PC-9 (cell line): ENCODE data around the gene MYH11. TPM values are rescaled to one million over a fixed set of nuclear protein-coding genes. Genes with fewer than 3 reads are reported as not detected.
"Not testable (repeated sequence)": the region's sequence is repeated elsewhere in the genome, so short reads cannot be mapped to it uniquely, and the experiment has no call there.

Source experiments
- BruUV-seq: library from RNA; stranded (reverse); fragments of 400-500 nt; replicated peaks from 2 replicates; lab custom pipeline; 2021; lab: Mats Ljungman, UMichigan
- CTCF ChIA-PET: fragments of 300-600 bp; sonication (Branson Sonifier 250); formaldehyde crosslinking; loops from one replicate; lab custom pipeline; 2022; ENCODE audit warnings: antibody characterized with exemption; lab: Charles Lee
- POLR2A ChIA-PET: fragments of 300-600 bp; sonication (Branson Sonifier 250); formaldehyde crosslinking; loops from one replicate; lab custom pipeline; 2022; ENCODE audit warnings: antibody characterized with exemption; ENCODE audit not compliant: unreplicated experiment; lab: Charles Lee
- DNase-seq, 2 experiments: peaks; one replicate each; pipeline versions ENCODE4 v3.0.0 to v3.0.0-alpha.2; 2015 to 2022; ENCODE audit warnings: mixed read lengths in 1 of 2
- H2AFZ ChIP-seq: fragments of 200-600 bp; sonication (generic); 2 replicates; pipeline ENCODE4 v1.8.1; 2017; ENCODE audit warnings: antibody characterized with exemption
- H3F3A ChIP-seq: fragments of 200-600 bp; sonication (generic); 2 replicates; pipeline ENCODE4 v1.8.1; 2017; ENCODE audit warnings: antibody characterized with exemption, mild to moderate bottlenecking, low read depth; ENCODE audit not compliant: insufficient read depth
- H3K27ac ChIP-seq: fragments of 200-600 bp; sonication (generic); 2 replicates; pipeline ENCODE4 v1.6.1; 2016; ENCODE audit warnings: mixed run types
- H3K27me3 ChIP-seq: fragments of 200-600 bp; sonication (generic); 2 replicates; pipeline ENCODE4 v1.6.1; 2016; ENCODE audit warnings: low read depth, mixed run types; ENCODE audit not compliant: insufficient read depth
- H3K36me3 ChIP-seq: fragments of 200-600 bp; sonication (generic); 2 replicates; pipeline ENCODE4 v1.6.1; 2016; ENCODE audit warnings: low read depth, mixed run types
- H3K4me1 ChIP-seq: fragments of 200-600 bp; sonication (generic); replicated peaks from 2 replicates; pipeline ENCODE4 v1.6.1; 2016; ENCODE audit warnings: mixed run types; ENCODE audit not compliant: insufficient read depth
- H3K4me2 ChIP-seq: fragments of 200-600 bp; sonication (generic); 2 replicates; pipeline ENCODE4 v1.6.1; 2017; ENCODE audit warnings: mixed run types
- H3K4me3 ChIP-seq: fragments of 200-600 bp; sonication (generic); 2 replicates; pipeline ENCODE4 v1.6.1; 2016; ENCODE audit warnings: mixed run types
- H3K79me2 ChIP-seq: fragments of 200-600 bp; sonication (generic); 2 replicates; pipeline ENCODE4 v1.6.1; 2017; ENCODE audit warnings: low read depth, mixed run types
- H3K9me2 ChIP-seq: fragments of 200-600 bp; sonication (generic); 2 replicates; pipeline ENCODE4 v1.8.1; 2017; ENCODE audit warnings: mild to moderate bottlenecking; ENCODE audit not compliant: insufficient read depth
- H3K9me3 ChIP-seq: fragments of 200-600 bp; sonication (generic); 2 replicates; pipeline ENCODE4 v1.8.1; 2016; ENCODE audit warnings: low read depth; ENCODE audit not compliant: insufficient read depth
- H4K20me1 ChIP-seq: fragments of 200-600 bp; sonication (generic); 2 replicates; pipeline ENCODE4 v1.8.1; 2017; ENCODE audit not compliant: insufficient read depth
- CTCF ChIP-seq: fragments of 200-600 bp; sonication (generic); conservative IDR thresholded peaks from 2 replicates; pipeline ENCODE4 v1.6.1; 2017; ENCODE audit warnings: mixed run types, antibody characterized with exemption, mild to moderate bottlenecking, moderate library complexity
- EZH2 ChIP-seq: fragments of 200-600 bp; sonication (generic); IDR thresholded peaks from 2 replicates; pipeline ENCODE4 v1.8.0; 2017; ENCODE audit warnings: antibody characterized with exemption, low read depth
- intact Hi-C: fragments of 100-400 bp; cut with micrococcal nuclease; formaldehyde crosslinking; loops from one replicate; pipeline ENCODE4 v1.10.0; 2022; ENCODE audit not compliant: unreplicated experiment
- total RNA-seq: library from RNA; stranded (reverse); gene quantifications from 2 replicates; pipeline ENCODE4 v1.2.3, GENCODE V29; 2021

MYH11 gene
- total RNA-seq, 1 experiment from 2014 or later = 0.11 TPM

DNA sequence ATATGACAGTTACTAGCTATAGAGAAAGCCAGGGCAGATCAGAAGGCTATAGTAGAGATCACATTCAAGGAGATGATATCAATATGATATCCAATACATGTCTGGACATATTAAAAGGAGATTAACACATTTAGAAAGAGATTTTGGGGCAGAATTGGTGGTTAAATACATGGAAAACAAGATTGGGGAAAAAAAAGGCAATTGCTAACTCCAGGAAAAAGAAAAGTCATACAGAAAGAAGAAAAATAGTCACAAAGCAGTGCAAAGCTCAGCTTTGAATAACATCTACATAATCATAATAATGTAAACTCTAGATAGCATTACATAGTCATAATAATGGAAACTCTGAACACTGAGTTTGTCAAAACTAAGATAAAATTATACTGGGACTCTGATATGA is 40.6 kb downstream of the MYH11 start:
- peaks cover 30% of the 10 kb centered on the region for H3K27me3 ChIP-seq
- no peaks in the 10 kb centered on the region for H3K36me3 ChIP-seq
- CTCF ChIA-PET = no interaction called here
- H4K20me1 ChIP-seq = no peaks in the 10 kb centered on the region
- H3K4me1 ChIP-seq = peaks cover 6% of the 10 kb centered on the region
- H3K4me3 ChIP-seq = no peak overlapping the region
- no peak overlapping the region for H2AFZ ChIP-seq
- intact Hi-C loops = no loop called here
- H3K4me2 ChIP-seq = no peak overlapping the region
- no peak for DNase-seq
- POLR2A ChIA-PET = no interaction called here
- H3K79me2 ChIP-seq = no peaks in the 10 kb centered on the region
- no peaks in the 10 kb centered on the region for H3K9me2 ChIP-seq
- H3K27ac ChIP-seq = no peak overlapping the region
- peaks cover 12% of the 10 kb centered on the region for H3K9me3 ChIP-seq
- BruUV-seq = no TSS peak
- no peak for TF ChIP-seq EZH2
- TF ChIP-seq CTCF = no peak
- 0 out of 2 replicates have a peak, but pooled peaks cover 5% of the 10 kb centered on the region for H3F3A ChIP-seq

- intact Hi-C loops, H3K4me1 ChIP-seq, H3K4me2 ChIP-seq, POLR2A ChIA-PET, H4K20me1 ChIP-seq, H3K4me3 ChIP-seq, H3F3A ChIP-seq, H3K79me2 ChIP-seq, H3K36me3 ChIP-seq, H3K27ac ChIP-seq, BruUV-seq, H2AFZ ChIP-seq, H3K9me2 ChIP-seq: not testable (repeated sequence)
- CTCF ChIA-PET = interaction anchor here (1.0 kb wide), 1 partner anchor 8 kb away, joined by 3 read pairs; no protein-coding TSS in a partner anchor
- Histone ChIP-seq H3K9me3 (peaks cover 12% of the 10 kb centered on the region), H3K27me3 (peaks cover 24% of the 10 kb centered on the region)
- peak in 1 of 2 experiments; percentile 66 for DNase-seq
Measured at GRCh38 chr16:15812401-15812750, 44.5 kb downstream of the MYH11 start.

- no TSS peak for BruUV-seq
- Histone ChIP-seq H3K9me2 (no peaks in the 10 kb centered on the region), H3K27me3 (peaks cover 18% of the 10 kb centered on the region; the same call in 1 of the 2 replicates), H3K4me3 (no peak overlapping the region), H3K4me1 (peaks cover 6% of the 10 kb centered on the region), H3K4me2 (0 out of 2 replicates have a peak overlapping the region, but pooled peaks have one; percentile 15), H3K27ac (no peak overlapping the region), H3K36me3 (no peaks in the 10 kb centered on the region), H3F3A (0 out of 2 replicates have a peak, but pooled peaks cover 5% of the 10 kb centered on the region), H3K79me2 (no peaks in the 10 kb centered on the region), H2AFZ (no peak overlapping the region), H3K9me3 (peaks cover 12% of the 10 kb centered on the region; the same call in 1 of the 2 replicates), H4K20me1 (no peaks in the 10 kb centered on the region)
- ChIA-PET CTCF (interaction anchor here (1.0 kb wide), 1 partner anchor 9 kb away, joined by 3 read pairs; no protein-coding TSS in a partner anchor), POLR2A (interaction anchor here (0.5 kb wide), 1 partner anchor 25 kb away, joined by 11 read pairs; no protein-coding TSS in a partner anchor)
- intact Hi-C loops = no loop called here
- peak in 1 of 2 experiments; percentile 88 for DNase-seq
- no peak for TF ChIP-seq EZH2
- TF ChIP-seq CTCF = no peak
Measured at GRCh38 chr16:15811481-15812400, 45.1 kb downstream of the MYH11 start.
